Endothelial cell of umbilical vein (primary cell): Measurements from ENCODE around the gene LYRM2. TPM values are rescaled to one million over a fixed set of nuclear protein-coding genes. Genes with fewer than 3 reads are reported as not detected.

Experiments
- BruUV-seq: library from RNA; stranded (reverse); fragments of 400-500 nt; replicated peaks from 2 replicates; lab custom pipeline; 2021; lab: Mats Ljungman, UMichigan
- CTCF ChIA-PET: fragments of 300-600, 350-600 bp; sonication (Branson Sonifier 250); formaldehyde crosslinking; loops from one replicate; lab custom pipeline; 2021; ENCODE audit warnings: antibody characterized with exemption, inconsistent platforms; lab: Charles Lee
- POLR2A ChIA-PET: fragments of 300-600, 350-600 bp; sonication (Branson Sonifier 250); formaldehyde crosslinking; loops from one replicate; lab custom pipeline; 2021; ENCODE audit warnings: antibody characterized with exemption, inconsistent platforms; lab: Charles Lee
- DNase-seq: peaks from one replicate; pipeline ENCODE4 v3.0.0-alpha.2; 2011; ENCODE audit warnings: low read depth, low spot score
- FAIRE-seq: peaks from 2 replicates; lab custom pipeline; 2011; peaks lifted over from hg19 to GRCh38; lab: Jason Lieb, UNC
- H2AFZ ChIP-seq: 2 replicates; pipeline ENCODE4 v1.6.0; 2012; ENCODE audit warnings: low read depth, low read length, control low read depth, inconsistent platforms
- H3K27ac ChIP-seq: 2 replicates; pipeline ENCODE4 v1.5.1; 2011; ENCODE audit warnings: low read depth, mild to moderate bottlenecking, control low read depth, low read length, moderate library complexity; ENCODE audit not compliant: insufficient read depth
- H3K27me3 ChIP-seq, 2 experiments: 2 replicates each; pipeline versions ENCODE4 v1.6.0 to v1.6.1; 2011; ENCODE audit warnings: low read length in 2 of 2, mixed read lengths in 1 of 2; ENCODE audit not compliant: control insufficient read depth in 2 of 2, insufficient read depth in 2 of 2
- H3K36me3 ChIP-seq, 2 experiments: 2 replicates in 1 of 2; 3 replicates in 1 of 2; pipeline ENCODE4 v1.5.1; 2011; ENCODE audit warnings: low read length in 2 of 2, mild to moderate bottlenecking in 1 of 2, moderate library complexity in 1 of 2; ENCODE audit not compliant: control insufficient read depth in 2 of 2, insufficient read depth in 2 of 2; ENCODE audit errors: extremely low read depth in 1 of 2
- H3K4me1 ChIP-seq: 3 replicates; pipeline ENCODE4 v1.5.1; 2011; ENCODE audit warnings: mild to moderate bottlenecking, low read length; ENCODE audit not compliant: control insufficient read depth, insufficient read depth; ENCODE audit errors: extremely low read depth
- H3K4me2 ChIP-seq: 2 replicates; pipeline ENCODE4 v1.6.1; 2011; ENCODE audit warnings: low read length, control low read depth, mixed read lengths; ENCODE audit not compliant: insufficient read depth
- H3K4me3 ChIP-seq, 3 experiments: fragments of 200-600 bp in 1 of 3; sonication (generic), shearing (Covaris generic) in 1 of 3; replicated peaks in 1 of 3; 2 replicates each; pipeline ENCODE4 v1.5.1; 2011 to 2016; ENCODE audit warnings: control low read depth in 3 of 3, low read length in 3 of 3, mild to moderate bottlenecking in 2 of 3, inconsistent platforms in 1 of 3, low read depth in 1 of 3, moderate library complexity in 1 of 3; ENCODE audit not compliant: insufficient read depth in 1 of 3
- H3K79me2 ChIP-seq: 2 replicates; pipeline ENCODE4 v1.6.0; 2012; ENCODE audit warnings: low read length, inconsistent platforms; ENCODE audit not compliant: control insufficient read depth, insufficient read depth
- H3K9ac ChIP-seq: replicated peaks from 2 replicates; pipeline ENCODE3; 2011; ENCODE audit warnings: low read length, control low read depth; ENCODE audit not compliant: insufficient read depth; ENCODE audit errors: extremely low read depth
- H3K9me1 ChIP-seq: replicated peaks from 3 replicates; pipeline ENCODE4 v1.6.0; 2011; ENCODE audit warnings: mild to moderate bottlenecking, low read length; ENCODE audit not compliant: control insufficient read depth, insufficient read depth; ENCODE audit errors: extremely low read depth
- H3K9me3 ChIP-seq: replicated peaks from 2 replicates; pipeline ENCODE4 v1.5.1; 2012; ENCODE audit warnings: low read length, inconsistent platforms; ENCODE audit not compliant: control insufficient read depth, insufficient read depth
- H4K20me1 ChIP-seq: replicated peaks from 2 replicates; pipeline ENCODE3; 2011; ENCODE audit warnings: mild to moderate bottlenecking, low read length; ENCODE audit not compliant: control insufficient read depth, insufficient read depth; ENCODE audit errors: extremely low read depth
- EZH2 ChIP-seq: IDR thresholded peaks from 2 replicates; pipeline ENCODE4 v1.6.1; 2012; ENCODE audit warnings: borderline replicate concordance, low read depth, mild to moderate bottlenecking, moderate library complexity, low read length, inconsistent platforms; ENCODE audit not compliant: severe bottlenecking
- FOS ChIP-seq: IDR thresholded peaks from 2 replicates; pipeline ENCODE4 v1.6.1; 2011; ENCODE audit warnings: mild to moderate bottlenecking, low read length, moderate library complexity, borderline replicate concordance; ENCODE audit not compliant: insufficient read depth
- GATA2 ChIP-seq: IDR thresholded peaks from 2 replicates; pipeline ENCODE4 v1.7.0; 2011; ENCODE audit warnings: low read depth, mild to moderate bottlenecking, moderate library complexity, mixed read lengths, low read length; ENCODE audit not compliant: insufficient read length, insufficient read depth
- JUN ChIP-seq: IDR thresholded peaks from 2 replicates; pipeline ENCODE4 v1.6.1; 2011; ENCODE audit warnings: borderline replicate concordance, low read depth; ENCODE audit not compliant: insufficient read length, insufficient read depth
- MAX ChIP-seq: IDR thresholded peaks from 2 replicates; pipeline ENCODE4 v1.6.1; 2011; ENCODE audit not compliant: insufficient read depth, insufficient read length
- MYC ChIP-seq: IDR thresholded peaks from one replicate; pipeline ENCODE4 v1.6.1; 2011; ENCODE audit warnings: mild to moderate bottlenecking, low read depth, low read length
- POLR2A ChIP-seq: IDR thresholded peaks from 2 replicates; pipeline ENCODE4 v1.6.1; 2012; ENCODE audit warnings: low read depth, mild to moderate bottlenecking, control low read depth, low read length
- POLR2AphosphoS5 ChIP-seq: IDR thresholded peaks from 2 replicates; pipeline ENCODE4 v1.6.1; 2012; ENCODE audit warnings: low read depth, mild to moderate bottlenecking, control low read depth, low read length, moderate library complexity; ENCODE audit not compliant: insufficient read depth
- dilution Hi-C: fragments of 300-500 bp; cut with MboI; formaldehyde crosslinking; loops from one replicate; pipeline ENCODE4 v1.15.0; 2019; ENCODE audit warnings: low sequenced_read_pairs; ENCODE audit not compliant: extremely low pct_ligation_motif_present
- intact Hi-C: fragments of 100-400 bp; cut with micrococcal nuclease; formaldehyde crosslinking; loops from one replicate; pipeline ENCODE4 v1.10.0; 2022
- polyA plus RNA-seq, 4 experiments: library from polyadenylated mRNA; depleted of rRNA in 3 of 4; stranded (reverse) in 3 of 4; unstranded in 1 of 4; fragments of >200 nt; gene quantifications; 2 replicates each; pipeline versions ENCODE4 v1.2.1 to v1.2.3, GENCODE V29; 2011 to 2012; ENCODE audit warnings: missing spikeins in 1 of 4
- total RNA-seq: library from RNA; stranded (reverse); gene quantifications from 2 replicates; pipeline ENCODE4 v1.2.3, GENCODE V29; 2021
- TF ChIP-seq, protein P1 (sequence below), 2 donors: IDR thresholded peaks; 1 replicate in 1 of 2; 2 replicates in 1 of 2; pipeline ENCODE4 v1.5.1; 2011; ENCODE audit warnings: low read length in 2 of 2, mild to moderate bottlenecking in 2 of 2, moderate library complexity in 2 of 2, control low read depth in 1 of 2, inconsistent platforms in 1 of 2, low read depth in 1 of 2; ENCODE audit not compliant: insufficient read depth in 1 of 2; ENCODE audit errors: extremely low read depth in 1 of 2

The LYRM2 gene
- total and polyA plus RNA-seq, 2 donors (not counting 3 experiments of a cell fraction or from before 2014, with no cell fraction given): 11.8 to 41.9 TPM

- Histone ChIP-seq H3K27ac (no peak overlapping the region), H3K4me3 (no peak overlapping the region), H4K20me1 (no peaks in the 10 kb centered on the region), H3K4me1 (no peaks in the 10 kb centered on the region), H3K9ac (no peak overlapping the region), H2AFZ (no peak overlapping the region), H3K27me3 (no peaks in the 10 kb centered on the region), H3K79me2 (no peaks in the 10 kb centered on the region), H3K9me1 (no peaks in the 10 kb centered on the region), H3K36me3 (no peaks in the 10 kb centered on the region), H3K9me3 (no peaks in the 10 kb centered on the region), H3K4me2 (no peak overlapping the region)
- DNase-seq: no peak
- TF ChIP-seq EZH2 (no peak), MAX (no peak), FOS (no peak), GATA2 (no peak), MYC (no peak), JUN (no peak), POLR2AphosphoS5 (no peak), POLR2A (no peak)
- TF ChIP-seq, protein P1, sequence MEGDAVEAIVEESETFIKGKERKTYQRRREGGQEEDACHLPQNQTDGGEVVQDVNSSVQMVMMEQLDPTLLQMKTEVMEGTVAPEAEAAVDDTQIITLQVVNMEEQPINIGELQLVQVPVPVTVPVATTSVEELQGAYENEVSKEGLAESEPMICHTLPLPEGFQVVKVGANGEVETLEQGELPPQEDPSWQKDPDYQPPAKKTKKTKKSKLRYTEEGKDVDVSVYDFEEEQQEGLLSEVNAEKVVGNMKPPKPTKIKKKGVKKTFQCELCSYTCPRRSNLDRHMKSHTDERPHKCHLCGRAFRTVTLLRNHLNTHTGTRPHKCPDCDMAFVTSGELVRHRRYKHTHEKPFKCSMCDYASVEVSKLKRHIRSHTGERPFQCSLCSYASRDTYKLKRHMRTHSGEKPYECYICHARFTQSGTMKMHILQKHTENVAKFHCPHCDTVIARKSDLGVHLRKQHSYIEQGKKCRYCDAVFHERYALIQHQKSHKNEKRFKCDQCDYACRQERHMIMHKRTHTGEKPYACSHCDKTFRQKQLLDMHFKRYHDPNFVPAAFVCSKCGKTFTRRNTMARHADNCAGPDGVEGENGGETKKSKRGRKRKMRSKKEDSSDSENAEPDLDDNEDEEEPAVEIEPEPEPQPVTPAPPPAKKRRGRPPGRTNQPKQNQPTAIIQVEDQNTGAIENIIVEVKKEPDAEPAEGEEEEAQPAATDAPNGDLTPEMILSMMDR (IDR thresholded peaks at IDR 0.05; ENCODE audit: extremely low read depth in 1 of 2, insufficient read depth in 1 of 2, low read depth in 1 of 2, low read length in 2 of 2): no peak
- ChIA-PET POLR2A (no interaction called here), CTCF (no interaction called here)
- BruUV-seq: no TSS peak
- no peak for FAIRE-seq
- intact Hi-C loops: no loop called here
- dilution Hi-C loops: no loop called here
Observed at GRCh38 chr6:89584539-89584938, 54.0 kb downstream of the LYRM2 start.
